H1 (cell line): ENCODE measurements around the gene PCGF3.
"Not testable (repeated sequence)": the region's sequence is repeated elsewhere in the genome, so short reads cannot be mapped to it uniquely, and the experiment has no call there.

ENCODE experiments used
- CTCF ChIP-seq, 3 experiments: IDR thresholded peaks; 1 replicate in 2 of 3; 2 replicates in 1 of 3; pipeline versions ENCODE4 v1.5.1 to v1.6.1; 2011; ENCODE audit warnings: low read length in 3 of 3, mild to moderate bottlenecking in 3 of 3, inconsistent platforms in 2 of 3, low read depth in 1 of 3, moderate library complexity in 1 of 3; ENCODE audit not compliant: insufficient read depth in 1 of 3; ENCODE audit errors: control extremely low read depth in 1 of 3
- EP300 ChIP-seq, 2 experiments: IDR thresholded peaks; 1 replicate in 1 of 2; 2 replicates in 1 of 2; pipeline ENCODE4 v1.6.1; 2011 to 2012; ENCODE audit warnings: low read depth in 2 of 2, low read length in 2 of 2, mild to moderate bottlenecking in 2 of 2, borderline replicate concordance in 1 of 2, inconsistent platforms in 1 of 2, moderate library complexity in 1 of 2
- EZH2 ChIP-seq: fragments of 200-600 bp; sonication (generic); IDR thresholded peaks from 2 replicates; pipeline ENCODE4 v1.7.1; 2012; ENCODE audit warnings: low read depth, mild to moderate bottlenecking, moderate library complexity, low read length, inconsistent platforms; ENCODE audit not compliant: severe bottlenecking
- JUND ChIP-seq: IDR thresholded peaks from 2 replicates; pipeline ENCODE4 v1.6.1; 2011; ENCODE audit warnings: mild to moderate bottlenecking, improper control_type of control experiment, low read length
- KDM5A ChIP-seq: fragments of 200-600 bp; IDR thresholded peaks from 2 replicates; pipeline ENCODE4 v1.7.1; 2012; ENCODE audit warnings: mild to moderate bottlenecking, low read length, inconsistent platforms, mixed read lengths
- MAX ChIP-seq: IDR thresholded peaks from 2 replicates; pipeline ENCODE4 v1.6.1; 2012; ENCODE audit warnings: inconsistent platforms
- POLR2A ChIP-seq, 2 experiments: IDR thresholded peaks; 1 replicate in 1 of 2; 2 replicates in 1 of 2; pipeline ENCODE4 v1.6.1; 2011; ENCODE audit warnings: low read depth in 2 of 2, low read length in 2 of 2, mild to moderate bottlenecking in 2 of 2; ENCODE audit errors: control extremely low read depth in 1 of 2
- RFX5 ChIP-seq: IDR thresholded peaks from 2 replicates; pipeline ENCODE4 v1.6.1; 2011; ENCODE audit warnings: low read depth, low read length, improper control_type of control experiment, borderline replicate concordance
- RNF2 ChIP-seq: fragments of 200-900, 300-1000 bp; sonication (generic); IDR thresholded peaks from 2 replicates; pipeline ENCODE4 v1.7.1; 2016; ENCODE audit warnings: borderline replicate concordance, low read depth, mild to moderate bottlenecking, antibody characterized with exemption, low read length; ENCODE audit not compliant: poor library complexity, severe bottlenecking; ENCODE audit errors: missing control alignments
- SP1 ChIP-seq: IDR thresholded peaks from 2 replicates; pipeline ENCODE4 v1.6.1; 2011; ENCODE audit warnings: low read depth, low read length
- ZNF274 ChIP-seq: IDR thresholded peaks from 2 replicates; pipeline ENCODE4 v1.7.0; 2012; ENCODE audit warnings: low read length, borderline replicate concordance; ENCODE audit errors: extremely low read depth
- TF ChIP-seq, protein P1 (sequence below): IDR thresholded peaks from 2 replicates; pipeline ENCODE4 v1.6.1; 2011; ENCODE audit warnings: low read length, improper control_type of control experiment
- TF ChIP-seq, protein P2 (sequence below): IDR thresholded peaks from 2 replicates; pipeline ENCODE4 v1.6.1; 2011; ENCODE audit warnings: low read depth, mild to moderate bottlenecking, low read length; ENCODE audit not compliant: insufficient read depth

DNA sequence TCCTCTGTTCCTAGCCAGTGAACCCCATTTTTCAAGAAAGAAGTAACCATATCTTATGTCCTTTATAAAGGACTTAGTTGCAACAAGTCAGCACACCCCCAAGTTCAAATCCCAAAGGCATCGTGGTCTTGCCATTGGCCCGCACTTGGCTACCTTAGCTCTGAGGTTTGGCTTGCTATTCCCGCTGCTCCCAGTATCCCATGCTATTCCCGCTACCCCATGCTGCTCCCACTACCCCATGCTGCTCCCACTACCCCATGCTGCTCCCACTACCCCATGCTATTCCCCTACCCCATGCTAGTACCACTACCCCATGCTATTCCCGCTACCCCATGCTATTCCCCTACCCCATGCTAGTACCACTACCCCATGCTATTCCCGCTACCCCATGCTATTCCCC, 37.4 kb upstream of the PCGF3 start:
- TF ChIP-seq, protein P1, sequence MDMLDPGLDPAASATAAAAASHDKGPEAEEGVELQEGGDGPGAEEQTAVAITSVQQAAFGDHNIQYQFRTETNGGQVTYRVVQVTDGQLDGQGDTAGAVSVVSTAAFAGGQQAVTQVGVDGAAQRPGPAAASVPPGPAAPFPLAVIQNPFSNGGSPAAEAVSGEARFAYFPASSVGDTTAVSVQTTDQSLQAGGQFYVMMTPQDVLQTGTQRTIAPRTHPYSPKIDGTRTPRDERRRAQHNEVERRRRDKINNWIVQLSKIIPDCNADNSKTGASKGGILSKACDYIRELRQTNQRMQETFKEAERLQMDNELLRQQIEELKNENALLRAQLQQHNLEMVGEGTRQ: not testable (repeated sequence)
- not testable (repeated sequence) for TF ChIP-seq KDM5A; POLR2A (IDR thresholded peaks at IDR 0.05; ENCODE audit: control extremely low read depth in 1 of 2, low read depth in 2 of 2, low read length in 2 of 2); CTCF (IDR thresholded peaks at IDR 0.05; ENCODE audit: control extremely low read depth in 1 of 3, insufficient read depth in 1 of 3, low read depth in 1 of 3, low read length in 3 of 3); ZNF274; SP1; EP300 (IDR thresholded peaks at IDR 0.05; ENCODE audit: borderline replicate concordance in 1 of 2, low read depth in 2 of 2, low read length in 2 of 2); JUND; RFX5; EZH2; MAX; RNF2
- TF ChIP-seq, protein P2, sequence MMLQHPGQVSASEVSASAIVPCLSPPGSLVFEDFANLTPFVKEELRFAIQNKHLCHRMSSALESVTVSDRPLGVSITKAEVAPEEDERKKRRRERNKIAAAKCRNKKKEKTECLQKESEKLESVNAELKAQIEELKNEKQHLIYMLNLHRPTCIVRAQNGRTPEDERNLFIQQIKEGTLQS: not testable (repeated sequence)
